A549 treated with Hydrocortisone at 1 μM for 4 hours (cell line): ENCODE data around the gene SLC34A2. TPM values are rescaled to one million over a fixed set of nuclear protein-coding genes. Genes with fewer than 3 reads are reported as not detected.

ENCODE experiments used
- total RNA-seq: library from RNA; stranded (reverse); fragments of 200-300 nt; extraction: Qiagen RNA extraction; gene quantifications from 5 replicates; pipeline ENCODE4 v1.2.3, GENCODE V29; 2022

SLC34A2 gene, protein sequence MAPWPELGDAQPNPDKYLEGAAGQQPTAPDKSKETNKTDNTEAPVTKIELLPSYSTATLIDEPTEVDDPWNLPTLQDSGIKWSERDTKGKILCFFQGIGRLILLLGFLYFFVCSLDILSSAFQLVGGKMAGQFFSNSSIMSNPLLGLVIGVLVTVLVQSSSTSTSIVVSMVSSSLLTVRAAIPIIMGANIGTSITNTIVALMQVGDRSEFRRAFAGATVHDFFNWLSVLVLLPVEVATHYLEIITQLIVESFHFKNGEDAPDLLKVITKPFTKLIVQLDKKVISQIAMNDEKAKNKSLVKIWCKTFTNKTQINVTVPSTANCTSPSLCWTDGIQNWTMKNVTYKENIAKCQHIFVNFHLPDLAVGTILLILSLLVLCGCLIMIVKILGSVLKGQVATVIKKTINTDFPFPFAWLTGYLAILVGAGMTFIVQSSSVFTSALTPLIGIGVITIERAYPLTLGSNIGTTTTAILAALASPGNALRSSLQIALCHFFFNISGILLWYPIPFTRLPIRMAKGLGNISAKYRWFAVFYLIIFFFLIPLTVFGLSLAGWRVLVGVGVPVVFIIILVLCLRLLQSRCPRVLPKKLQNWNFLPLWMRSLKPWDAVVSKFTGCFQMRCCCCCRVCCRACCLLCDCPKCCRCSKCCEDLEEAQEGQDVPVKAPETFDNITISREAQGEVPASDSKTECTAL
- total RNA-seq: 0.03 to 0.06 TPM (median 0.05 TPM) in 3 of 5 replicates, not detected in the others

DNA sequence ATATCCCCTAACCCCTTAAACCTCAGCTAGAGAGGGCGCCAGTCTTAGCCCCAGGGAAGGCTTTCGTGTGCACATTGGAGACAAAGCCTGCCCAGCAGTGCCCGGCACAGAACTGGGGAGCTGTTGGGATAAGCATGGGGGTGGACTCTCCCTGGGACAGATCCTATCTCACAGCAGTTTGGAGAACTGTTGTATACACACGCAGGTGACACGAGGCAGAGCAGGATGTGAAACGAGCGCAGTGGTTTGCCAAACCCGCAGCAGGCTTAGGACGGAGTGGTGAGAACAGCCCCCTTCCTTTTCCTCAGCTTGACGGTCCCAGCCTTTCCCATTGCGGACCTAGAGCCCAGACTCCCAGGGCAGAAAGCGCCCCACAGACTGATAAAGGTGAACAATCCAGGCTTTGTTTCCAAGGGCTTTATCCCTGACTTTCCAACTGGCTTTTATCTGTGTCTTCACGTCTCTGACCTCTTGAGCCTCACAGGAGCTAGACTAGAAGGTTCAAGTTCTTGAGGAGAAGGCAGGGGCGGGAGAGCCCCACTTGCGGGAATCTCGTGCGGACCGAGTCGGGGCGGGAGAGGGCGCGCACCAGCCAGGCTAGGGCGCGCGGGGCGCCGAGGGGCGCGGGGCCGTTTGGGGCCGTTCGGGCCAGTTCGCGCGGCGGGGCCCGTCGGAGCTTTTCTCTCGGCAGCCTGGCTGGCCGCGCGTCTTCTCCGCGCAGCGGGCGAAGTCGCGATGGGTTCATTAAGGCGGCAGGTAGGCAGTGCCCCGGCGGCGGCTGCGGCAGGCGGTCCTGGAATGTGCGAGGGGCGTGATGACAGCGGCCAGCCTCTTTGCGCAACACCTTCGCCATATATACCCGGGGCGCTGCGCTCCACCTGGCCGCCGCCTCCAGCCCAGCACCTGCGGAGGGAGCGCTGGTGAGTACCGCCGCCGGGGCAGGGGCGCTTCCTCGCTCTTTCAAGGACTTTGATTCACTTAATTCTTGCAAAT, at the start of gene SLC34A2:
Gene SLC34A2 (plus strand): TSS at position 881 of the 993 bp plus-strand sequence. CDS start 6,650 bp downstream, outside the sequence.

Other genes with a start within 250 kb of the SLC34A2 start
- gene SEL1L3, start 207.1 kb downstream of the SLC34A2 start, total RNA-seq: 22.9 to 27.1 TPM (median 24.2 TPM) in 5 replicates